Endothelial cell of umbilical vein (primary cell): ENCODE results near the gene SPATS1. TPM values are rescaled to one million over a fixed set of nuclear protein-coding genes. Genes with fewer than 3 reads are reported as not detected.

Experiments
- BruUV-seq: library from RNA; stranded (reverse); fragments of 400-500 nt; replicated peaks from 2 replicates; lab custom pipeline; 2021; lab: Mats Ljungman, UMichigan
- CTCF ChIA-PET: fragments of 300-600, 350-600 bp; sonication (Branson Sonifier 250); formaldehyde crosslinking; loops from one replicate; lab custom pipeline; 2021; ENCODE audit warnings: antibody characterized with exemption, inconsistent platforms; lab: Charles Lee
- POLR2A ChIA-PET: fragments of 300-600, 350-600 bp; sonication (Branson Sonifier 250); formaldehyde crosslinking; loops from one replicate; lab custom pipeline; 2021; ENCODE audit warnings: antibody characterized with exemption, inconsistent platforms; lab: Charles Lee
- DNase-seq: peaks from one replicate; pipeline ENCODE4 v3.0.0-alpha.2; 2011; ENCODE audit warnings: low read depth, low spot score
- FAIRE-seq: peaks from 2 replicates; lab custom pipeline; 2011; peaks lifted over from hg19 to GRCh38; lab: Jason Lieb, UNC
- H2AFZ ChIP-seq: 2 replicates; pipeline ENCODE4 v1.6.0; 2012; ENCODE audit warnings: low read depth, low read length, control low read depth, inconsistent platforms
- H3K27ac ChIP-seq: 2 replicates; pipeline ENCODE4 v1.5.1; 2011; ENCODE audit warnings: low read depth, mild to moderate bottlenecking, control low read depth, low read length, moderate library complexity; ENCODE audit not compliant: insufficient read depth
- H3K27me3 ChIP-seq, 2 experiments: 2 replicates each; pipeline versions ENCODE4 v1.6.0 to v1.6.1; 2011; ENCODE audit warnings: low read length in 2 of 2, mixed read lengths in 1 of 2; ENCODE audit not compliant: control insufficient read depth in 2 of 2, insufficient read depth in 2 of 2
- H3K36me3 ChIP-seq, 2 experiments: 2 replicates in 1 of 2; 3 replicates in 1 of 2; pipeline ENCODE4 v1.5.1; 2011; ENCODE audit warnings: low read length in 2 of 2, mild to moderate bottlenecking in 1 of 2, moderate library complexity in 1 of 2; ENCODE audit not compliant: control insufficient read depth in 2 of 2, insufficient read depth in 2 of 2; ENCODE audit errors: extremely low read depth in 1 of 2
- H3K4me1 ChIP-seq: 3 replicates; pipeline ENCODE4 v1.5.1; 2011; ENCODE audit warnings: mild to moderate bottlenecking, low read length; ENCODE audit not compliant: control insufficient read depth, insufficient read depth; ENCODE audit errors: extremely low read depth
- H3K4me2 ChIP-seq: 2 replicates; pipeline ENCODE4 v1.6.1; 2011; ENCODE audit warnings: low read length, control low read depth, mixed read lengths; ENCODE audit not compliant: insufficient read depth
- H3K4me3 ChIP-seq, 3 experiments: fragments of 200-600 bp in 1 of 3; sonication (generic), shearing (Covaris generic) in 1 of 3; replicated peaks in 1 of 3; 2 replicates each; pipeline ENCODE4 v1.5.1; 2011 to 2016; ENCODE audit warnings: control low read depth in 3 of 3, low read length in 3 of 3, mild to moderate bottlenecking in 2 of 3, inconsistent platforms in 1 of 3, low read depth in 1 of 3, moderate library complexity in 1 of 3; ENCODE audit not compliant: insufficient read depth in 1 of 3
- H3K79me2 ChIP-seq: 2 replicates; pipeline ENCODE4 v1.6.0; 2012; ENCODE audit warnings: low read length, inconsistent platforms; ENCODE audit not compliant: control insufficient read depth, insufficient read depth
- H3K9ac ChIP-seq: replicated peaks from 2 replicates; pipeline ENCODE3; 2011; ENCODE audit warnings: low read length, control low read depth; ENCODE audit not compliant: insufficient read depth; ENCODE audit errors: extremely low read depth
- H3K9me1 ChIP-seq: replicated peaks from 3 replicates; pipeline ENCODE4 v1.6.0; 2011; ENCODE audit warnings: mild to moderate bottlenecking, low read length; ENCODE audit not compliant: control insufficient read depth, insufficient read depth; ENCODE audit errors: extremely low read depth
- H3K9me3 ChIP-seq: replicated peaks from 2 replicates; pipeline ENCODE4 v1.5.1; 2012; ENCODE audit warnings: low read length, inconsistent platforms; ENCODE audit not compliant: control insufficient read depth, insufficient read depth
- H4K20me1 ChIP-seq: replicated peaks from 2 replicates; pipeline ENCODE3; 2011; ENCODE audit warnings: mild to moderate bottlenecking, low read length; ENCODE audit not compliant: control insufficient read depth, insufficient read depth; ENCODE audit errors: extremely low read depth
- EZH2 ChIP-seq: IDR thresholded peaks from 2 replicates; pipeline ENCODE4 v1.6.1; 2012; ENCODE audit warnings: borderline replicate concordance, low read depth, mild to moderate bottlenecking, moderate library complexity, low read length, inconsistent platforms; ENCODE audit not compliant: severe bottlenecking
- FOS ChIP-seq: IDR thresholded peaks from 2 replicates; pipeline ENCODE4 v1.6.1; 2011; ENCODE audit warnings: mild to moderate bottlenecking, low read length, moderate library complexity, borderline replicate concordance; ENCODE audit not compliant: insufficient read depth
- GATA2 ChIP-seq: IDR thresholded peaks from 2 replicates; pipeline ENCODE4 v1.7.0; 2011; ENCODE audit warnings: low read depth, mild to moderate bottlenecking, moderate library complexity, mixed read lengths, low read length; ENCODE audit not compliant: insufficient read length, insufficient read depth
- JUN ChIP-seq: IDR thresholded peaks from 2 replicates; pipeline ENCODE4 v1.6.1; 2011; ENCODE audit warnings: borderline replicate concordance, low read depth; ENCODE audit not compliant: insufficient read length, insufficient read depth
- MYC ChIP-seq: IDR thresholded peaks from one replicate; pipeline ENCODE4 v1.6.1; 2011; ENCODE audit warnings: mild to moderate bottlenecking, low read depth, low read length
- POLR2A ChIP-seq: IDR thresholded peaks from 2 replicates; pipeline ENCODE4 v1.6.1; 2012; ENCODE audit warnings: low read depth, mild to moderate bottlenecking, control low read depth, low read length
- POLR2AphosphoS5 ChIP-seq: IDR thresholded peaks from 2 replicates; pipeline ENCODE4 v1.6.1; 2012; ENCODE audit warnings: low read depth, mild to moderate bottlenecking, control low read depth, low read length, moderate library complexity; ENCODE audit not compliant: insufficient read depth
- dilution Hi-C: fragments of 300-500 bp; cut with MboI; formaldehyde crosslinking; loops from one replicate; pipeline ENCODE4 v1.15.0; 2019; ENCODE audit warnings: low sequenced_read_pairs; ENCODE audit not compliant: extremely low pct_ligation_motif_present
- intact Hi-C: fragments of 100-400 bp; cut with micrococcal nuclease; formaldehyde crosslinking; loops from one replicate; pipeline ENCODE4 v1.10.0; 2022
- polyA plus RNA-seq, 4 experiments: library from polyadenylated mRNA; depleted of rRNA in 3 of 4; stranded (reverse) in 3 of 4; unstranded in 1 of 4; fragments of >200 nt; gene quantifications; 2 replicates each; pipeline versions ENCODE4 v1.2.1 to v1.2.3, GENCODE V29; 2011 to 2012; ENCODE audit warnings: missing spikeins in 1 of 4
- total RNA-seq: library from RNA; stranded (reverse); gene quantifications from 2 replicates; pipeline ENCODE4 v1.2.3, GENCODE V29; 2021
- TF ChIP-seq, protein P1 (sequence below): IDR thresholded peaks from 2 replicates; pipeline ENCODE4 v1.6.1; 2011; ENCODE audit not compliant: insufficient read depth, insufficient read length
- TF ChIP-seq, protein P2 (sequence below), 2 donors: IDR thresholded peaks; 1 replicate in 1 of 2; 2 replicates in 1 of 2; pipeline ENCODE4 v1.5.1; 2011; ENCODE audit warnings: low read length in 2 of 2, mild to moderate bottlenecking in 2 of 2, moderate library complexity in 2 of 2, control low read depth in 1 of 2, inconsistent platforms in 1 of 2, low read depth in 1 of 2; ENCODE audit not compliant: insufficient read depth in 1 of 2; ENCODE audit errors: extremely low read depth in 1 of 2

SPATS1 gene
- total and polyA plus RNA-seq, 2 donors (not counting 3 experiments of a cell fraction or from before 2014, with no cell fraction given) = not detected

DNA sequence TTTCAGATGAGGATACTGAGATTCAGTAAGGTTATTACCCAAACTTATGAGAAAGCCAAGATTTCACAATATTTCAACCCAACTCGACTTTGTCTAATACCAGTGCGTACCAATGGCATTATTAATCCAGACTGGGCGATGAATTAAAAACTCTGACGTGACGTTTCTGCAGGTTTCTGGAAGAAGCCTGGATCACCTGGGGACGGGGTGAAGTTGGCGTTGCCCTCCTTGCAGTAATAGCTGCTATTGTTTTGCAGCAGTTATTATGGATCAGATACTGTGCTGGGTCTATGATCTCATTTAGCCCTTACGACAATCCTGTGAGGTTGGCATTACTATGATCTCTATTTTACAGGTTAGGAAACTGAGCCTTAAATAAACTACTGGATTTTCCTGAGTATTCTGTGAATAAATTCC, 44.5 kb downstream of the SPATS1 start:
- FAIRE-seq = no peak
- peaks cover 22% of the 10 kb centered on the region for H3K4me1 ChIP-seq
- no peak for DNase-seq
- intact Hi-C loops (loop anchor here (1.0 to 2.0 kb wide), 2 partner anchors 119 to 122 kb away; partner anchors contain the start of gene NFKBIE), dilution Hi-C loops (no loop called here)
- H4K20me1 ChIP-seq = no peaks in the 10 kb centered on the region
- peak overlapping the region; percentile 55 for H2AFZ ChIP-seq
- TF ChIP-seq, protein P1, sequence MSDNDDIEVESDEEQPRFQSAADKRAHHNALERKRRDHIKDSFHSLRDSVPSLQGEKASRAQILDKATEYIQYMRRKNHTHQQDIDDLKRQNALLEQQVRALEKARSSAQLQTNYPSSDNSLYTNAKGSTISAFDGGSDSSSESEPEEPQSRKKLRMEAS = no peak
- TF ChIP-seq EZH2 (no peak), JUN (no peak), POLR2AphosphoS5 (no peak), GATA2 (no peak), MYC (no peak), FOS (no peak), POLR2A (no peak)
- TF ChIP-seq, protein P2, sequence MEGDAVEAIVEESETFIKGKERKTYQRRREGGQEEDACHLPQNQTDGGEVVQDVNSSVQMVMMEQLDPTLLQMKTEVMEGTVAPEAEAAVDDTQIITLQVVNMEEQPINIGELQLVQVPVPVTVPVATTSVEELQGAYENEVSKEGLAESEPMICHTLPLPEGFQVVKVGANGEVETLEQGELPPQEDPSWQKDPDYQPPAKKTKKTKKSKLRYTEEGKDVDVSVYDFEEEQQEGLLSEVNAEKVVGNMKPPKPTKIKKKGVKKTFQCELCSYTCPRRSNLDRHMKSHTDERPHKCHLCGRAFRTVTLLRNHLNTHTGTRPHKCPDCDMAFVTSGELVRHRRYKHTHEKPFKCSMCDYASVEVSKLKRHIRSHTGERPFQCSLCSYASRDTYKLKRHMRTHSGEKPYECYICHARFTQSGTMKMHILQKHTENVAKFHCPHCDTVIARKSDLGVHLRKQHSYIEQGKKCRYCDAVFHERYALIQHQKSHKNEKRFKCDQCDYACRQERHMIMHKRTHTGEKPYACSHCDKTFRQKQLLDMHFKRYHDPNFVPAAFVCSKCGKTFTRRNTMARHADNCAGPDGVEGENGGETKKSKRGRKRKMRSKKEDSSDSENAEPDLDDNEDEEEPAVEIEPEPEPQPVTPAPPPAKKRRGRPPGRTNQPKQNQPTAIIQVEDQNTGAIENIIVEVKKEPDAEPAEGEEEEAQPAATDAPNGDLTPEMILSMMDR (IDR thresholded peaks at IDR 0.05; ENCODE audit: extremely low read depth in 1 of 2, insufficient read depth in 1 of 2, low read depth in 1 of 2, low read length in 2 of 2) = no peak
- ChIA-PET CTCF (interaction anchor here (1.1 to 1.4 kb wide), 4 partner anchors 10 to 119 kb away, joined by 3 to 8 read pairs (median 4); no protein-coding TSS in a partner anchor), POLR2A (interaction anchor here (0.7 kb wide), 1 partner anchor 16 kb away, joined by 6 read pairs; no protein-coding TSS in a partner anchor)
- H3K9me1 ChIP-seq = no peaks in the 10 kb centered on the region
- BruUV-seq = TSS peak; percentile 84
- peaks cover 0 to 3% of the 10 kb centered on the region in 2 experiments for H3K27me3 ChIP-seq
- peak overlapping the region; percentile 95 for H3K9ac ChIP-seq
- peak overlapping the region; percentile 88 for H3K27ac ChIP-seq
- H3K36me3 ChIP-seq = peaks cover 0 to 2% of the 10 kb centered on the region in 2 experiments
- peak overlapping the region; percentile 72 to 87 (median 79) for H3K4me3 ChIP-seq
- peak overlapping the region; percentile 81 for H3K4me2 ChIP-seq
- no peaks in the 10 kb centered on the region for H3K9me3 ChIP-seq
- H3K79me2 ChIP-seq = peaks cover 34% of the 10 kb centered on the region
